ENCODE measurements around the gene CAMK1D.

CAMK1D gene

GRCh38 chr10:12873172-12873571 lies 523.8 kb downstream of the CAMK1D start:
- DNase-seq, result no peak

GRCh38 chr10:12874501-12874900 lies 525.2 kb downstream of the CAMK1D start:
- no peak for DNase-seq

GRCh38 chr10:12875100-12875499 lies 525.8 kb downstream of the CAMK1D start:
- peak; percentile 53 for DNase-seq

GRCh38 chr10:12876266-12876665 lies 526.9 kb downstream of the CAMK1D start:
- no peak for DNase-seq

- DNase-seq, result no peak
Measured at GRCh38 chr10:12877150-12877549, 527.8 kb downstream of the CAMK1D start.

- DNase-seq, result no peak
Measured at GRCh38 chr10:12880423-12880822, 531.1 kb downstream of the CAMK1D start.

- DNase-seq, result no peak
Measured at GRCh38 chr10:12884851-12885250, 535.5 kb downstream of the CAMK1D start.
